Activated T-cell treated with anti-CD3 and anti-CD28 coated beads for 1 hour (primary cell): ENCODE data around the gene AHRR.

Experiments used
- DNase-seq: peaks from one replicate; pipeline ENCODE4 v3.0.0-alpha.2; 2020; ENCODE audit warnings: low read depth

AHRR gene

GRCh38 chr5:321726-322251, 275 bp downstream of the AHRR start:
- no peak for DNase-seq

DNA sequence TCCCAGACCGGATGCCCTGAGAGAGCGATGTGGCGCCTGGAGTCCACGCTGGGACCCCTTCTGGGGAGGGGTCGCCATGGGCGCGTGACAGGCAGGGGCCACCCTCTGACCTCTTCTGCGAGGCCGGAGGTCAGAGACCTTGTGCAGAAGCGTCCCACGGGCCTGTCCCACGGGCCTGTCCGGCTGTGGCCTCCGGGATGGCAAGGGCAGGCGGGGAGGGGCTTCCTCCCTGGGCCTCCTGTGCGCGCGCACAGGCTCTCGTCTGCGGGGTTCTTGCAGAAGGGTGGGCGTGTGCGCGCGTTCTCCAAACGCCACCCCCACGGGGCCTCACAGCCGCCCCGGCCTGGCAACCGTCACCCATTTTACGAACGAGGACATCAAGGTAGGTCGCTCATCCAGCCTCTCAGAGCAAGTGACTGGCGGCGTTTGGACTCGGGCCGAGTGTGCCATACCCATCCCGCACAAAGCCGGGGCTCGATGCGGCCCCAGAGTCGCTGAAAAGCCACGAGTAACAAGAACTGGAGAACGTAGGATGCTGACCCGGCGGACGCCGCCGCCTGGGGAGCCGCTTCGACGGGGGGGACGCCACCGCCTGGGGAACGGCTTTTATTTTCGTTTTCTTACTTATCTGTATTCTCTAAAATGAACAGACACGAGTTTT, 897 bp downstream of the AHRR start:
- no peak for DNase-seq

DNA sequence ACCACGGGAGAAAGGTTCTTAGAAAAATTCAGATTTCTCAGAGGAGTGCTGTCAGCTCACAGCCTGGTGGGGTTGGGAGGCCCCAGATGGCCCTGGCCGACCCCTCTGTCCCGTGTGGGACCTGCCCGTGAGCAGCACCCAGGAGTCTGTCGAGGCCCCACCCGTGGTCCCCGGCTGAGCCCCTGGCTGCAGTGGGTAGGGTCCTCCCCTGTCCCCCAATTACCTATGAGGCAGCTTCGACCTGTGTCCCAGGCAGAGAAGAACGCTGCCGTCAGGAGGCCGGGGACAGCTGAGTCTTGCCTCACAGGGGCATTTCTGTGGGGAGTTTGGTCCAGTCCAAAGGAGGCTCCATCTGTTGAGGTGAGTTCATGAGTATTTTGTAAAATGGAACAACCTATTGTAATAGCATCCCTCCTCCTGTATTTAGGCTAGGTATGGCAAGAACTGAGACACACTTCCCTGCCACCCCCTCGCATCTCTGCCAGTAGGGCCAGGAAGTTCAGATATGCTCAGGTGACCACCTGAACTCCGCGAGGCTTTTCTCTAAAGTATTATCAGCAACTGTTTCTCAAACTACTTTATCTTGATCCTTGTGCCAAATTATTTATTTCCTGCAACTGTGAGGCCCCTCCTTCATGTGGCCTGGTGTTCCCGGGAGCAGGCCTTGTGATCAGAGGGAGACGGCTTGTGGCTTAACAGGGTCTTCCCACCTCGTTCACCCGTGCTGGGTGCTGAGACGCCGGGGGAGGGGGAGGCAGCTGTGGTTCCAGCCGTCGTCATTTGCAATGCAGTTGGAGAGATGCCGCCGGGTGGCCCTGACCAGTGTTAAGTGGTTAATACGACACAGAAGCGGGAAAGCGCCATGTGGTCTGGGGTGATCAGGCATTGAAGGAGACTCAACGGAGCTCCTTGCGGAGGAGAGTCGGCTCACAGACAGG, 1.7 kb downstream of the AHRR start:
- no peak for DNase-seq

GRCh38 chr5:324736-325612, 3.5 kb downstream of the AHRR start:
- no peak for DNase-seq

DNA sequence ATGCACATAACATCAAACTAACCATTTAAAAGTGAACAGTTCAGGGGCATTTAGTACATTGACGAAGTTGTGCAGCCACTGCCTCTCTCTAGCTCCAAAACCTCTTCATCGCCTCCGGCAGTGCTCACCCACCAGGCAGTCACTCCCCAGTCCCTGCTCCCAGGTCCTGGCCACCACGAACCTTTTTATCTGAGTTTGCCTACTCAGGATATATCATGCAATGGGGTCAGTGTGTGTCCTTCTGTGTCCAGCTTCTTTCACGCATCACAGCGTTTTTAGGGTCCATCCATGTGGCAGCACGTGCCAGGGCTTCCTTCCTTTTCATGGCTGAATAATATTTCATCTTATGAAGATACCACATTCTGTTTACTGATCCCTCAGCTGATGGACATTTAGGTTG, 4.6 kb downstream of the AHRR start:
- no peak for DNase-seq

- DNase-seq: no peak
These were observed 7.7 kb downstream of the AHRR start for GRCh38 chr5:329121-329735.

- no peak for DNase-seq
These were observed 8.3 kb downstream of the AHRR start for GRCh38 chr5:329768-330167.

DNA sequence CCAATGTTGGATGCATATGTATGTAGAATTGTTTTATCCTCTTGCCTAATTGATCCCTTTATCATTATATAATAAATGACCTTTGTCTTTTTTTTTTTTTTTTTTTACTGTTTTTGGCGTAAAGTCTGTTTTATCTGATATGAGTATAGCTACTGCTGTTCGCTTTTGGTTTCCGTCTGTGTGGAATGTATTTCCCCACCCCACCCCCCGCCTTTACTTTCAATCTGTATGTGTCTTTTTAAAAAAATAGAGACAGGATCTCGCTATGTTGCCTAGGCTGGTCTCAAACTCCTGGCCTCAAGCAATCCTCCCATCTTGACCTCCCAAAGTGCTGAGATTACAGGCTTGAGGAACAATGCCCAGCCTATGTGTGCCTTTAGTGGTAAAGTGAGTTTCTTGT, 11.3 kb downstream of the AHRR start:
- no peak for DNase-seq

- no peak for DNase-seq
These were observed 12.4 kb downstream of the AHRR start for GRCh38 chr5:333945-334344.

GRCh38 chr5:334903-335739, 13.6 kb downstream of the AHRR start:
- DNase-seq: no peak

DNA sequence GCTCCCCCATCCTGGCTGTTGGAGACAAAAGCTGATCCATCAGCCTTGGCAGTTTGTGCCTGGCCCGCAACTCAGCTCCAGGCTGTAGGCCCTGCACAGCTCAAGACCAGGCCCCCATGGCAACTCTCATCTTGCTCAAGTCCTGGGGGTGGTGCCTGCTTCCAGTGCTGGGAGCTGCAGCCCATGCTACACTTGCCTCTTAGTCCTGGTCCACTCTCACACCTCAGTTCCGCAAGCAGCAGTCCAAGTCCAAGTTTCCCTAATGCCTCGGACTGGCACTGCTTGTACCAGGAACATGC, 14.2 kb downstream of the AHRR start:
- no peak for DNase-seq

DNA sequence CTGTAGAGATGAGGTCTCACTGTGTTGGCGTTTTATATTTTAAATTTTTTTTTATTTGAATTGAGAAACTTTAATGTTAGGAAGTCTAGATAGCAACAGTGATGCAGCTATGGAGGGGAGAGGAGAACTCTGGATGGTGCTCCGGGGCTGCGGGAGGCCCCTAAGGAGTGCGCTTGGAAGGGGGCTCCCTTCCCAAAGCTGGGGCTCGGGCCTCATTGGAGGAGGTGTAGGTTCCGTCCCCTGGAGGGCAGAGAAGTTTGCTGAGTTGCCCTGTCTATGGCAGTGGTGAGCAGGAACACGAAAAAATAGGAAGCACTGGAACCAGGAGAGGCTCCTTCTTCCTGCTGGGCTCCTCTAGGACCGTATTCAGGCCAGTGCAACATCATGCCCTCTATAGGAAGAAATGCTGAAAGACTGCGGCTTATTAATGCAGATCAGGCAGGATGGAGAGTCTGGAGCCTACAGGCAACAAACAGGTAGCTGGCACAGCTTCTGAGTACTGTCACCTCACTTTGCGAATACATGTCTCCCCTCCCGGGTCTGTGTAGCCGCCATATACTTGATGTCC, 16.1 kb downstream of the AHRR start:
- no peak for DNase-seq

- no peak for DNase-seq
These were observed 21.3 kb downstream of the AHRR start for GRCh38 chr5:342501-343460.

DNA sequence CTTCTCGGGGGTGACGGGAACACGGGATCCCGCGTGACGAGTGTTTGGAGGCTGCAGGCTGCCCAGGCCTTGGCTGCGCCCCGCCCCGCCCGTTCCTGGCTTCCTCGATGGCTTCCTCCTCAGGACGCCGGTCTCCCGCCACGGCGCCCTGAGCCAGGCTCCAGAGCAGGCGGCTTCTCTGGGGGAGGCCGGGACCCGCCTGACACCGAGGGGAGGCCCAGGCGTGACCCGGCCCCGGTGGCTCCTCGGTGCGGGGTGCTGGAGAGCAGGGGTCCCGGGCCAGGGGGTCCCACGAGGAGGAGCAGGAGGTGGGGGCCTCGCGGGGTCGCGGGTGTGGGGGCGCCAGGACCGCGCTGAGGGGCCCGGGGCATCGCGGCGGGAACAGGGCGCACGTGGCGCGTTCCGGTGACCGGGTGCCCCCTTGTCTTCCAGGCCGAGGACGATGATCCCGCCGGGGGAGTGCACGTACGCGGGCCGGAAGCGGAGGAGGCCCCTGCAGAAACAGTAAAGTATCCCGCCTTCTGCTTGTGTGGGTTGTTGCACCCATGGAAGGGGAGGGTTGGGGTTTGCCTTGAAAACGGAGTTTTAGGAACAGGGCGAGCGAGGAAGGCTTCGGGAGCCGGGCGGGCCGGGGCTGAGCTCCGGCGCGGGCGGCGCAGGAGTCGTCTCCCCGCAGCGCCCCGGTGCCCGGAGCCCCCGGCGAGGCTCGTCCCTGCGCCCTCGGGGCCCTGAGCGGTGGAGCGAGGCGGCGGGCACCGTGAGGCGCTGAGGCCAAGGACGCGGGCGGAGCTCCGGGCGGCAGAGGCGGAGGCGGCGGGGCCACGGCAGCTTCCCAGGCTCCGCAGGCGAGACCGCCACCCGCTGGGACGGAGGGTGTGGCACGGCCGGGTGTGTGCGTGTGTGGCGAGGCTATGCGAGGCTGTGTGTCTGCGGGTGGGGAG, 22.2 kb downstream of the AHRR start:
- peak; percentile 23 for DNase-seq

DNA sequence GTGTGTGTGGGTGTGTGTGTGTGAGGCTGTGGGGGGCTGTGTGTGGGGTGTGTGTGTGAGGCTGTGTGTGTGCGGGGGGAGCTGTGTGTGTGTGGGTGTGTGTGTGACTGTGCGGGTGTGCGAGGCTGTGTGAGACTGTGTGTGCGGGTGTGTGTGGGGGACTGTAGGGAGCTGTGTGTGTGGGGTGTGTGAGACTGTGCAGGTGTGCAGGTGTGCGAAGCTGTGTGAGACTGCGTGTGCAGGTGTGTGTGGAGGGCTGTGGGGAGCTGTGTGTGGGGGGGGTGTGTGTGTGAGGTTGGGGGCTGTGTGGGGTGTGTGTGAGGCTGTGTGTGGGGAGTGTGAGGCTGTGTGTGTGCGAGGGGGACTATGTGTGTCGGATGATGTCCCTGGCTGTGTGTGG, 23.2 kb downstream of the AHRR start:
- no peak for DNase-seq

DNA sequence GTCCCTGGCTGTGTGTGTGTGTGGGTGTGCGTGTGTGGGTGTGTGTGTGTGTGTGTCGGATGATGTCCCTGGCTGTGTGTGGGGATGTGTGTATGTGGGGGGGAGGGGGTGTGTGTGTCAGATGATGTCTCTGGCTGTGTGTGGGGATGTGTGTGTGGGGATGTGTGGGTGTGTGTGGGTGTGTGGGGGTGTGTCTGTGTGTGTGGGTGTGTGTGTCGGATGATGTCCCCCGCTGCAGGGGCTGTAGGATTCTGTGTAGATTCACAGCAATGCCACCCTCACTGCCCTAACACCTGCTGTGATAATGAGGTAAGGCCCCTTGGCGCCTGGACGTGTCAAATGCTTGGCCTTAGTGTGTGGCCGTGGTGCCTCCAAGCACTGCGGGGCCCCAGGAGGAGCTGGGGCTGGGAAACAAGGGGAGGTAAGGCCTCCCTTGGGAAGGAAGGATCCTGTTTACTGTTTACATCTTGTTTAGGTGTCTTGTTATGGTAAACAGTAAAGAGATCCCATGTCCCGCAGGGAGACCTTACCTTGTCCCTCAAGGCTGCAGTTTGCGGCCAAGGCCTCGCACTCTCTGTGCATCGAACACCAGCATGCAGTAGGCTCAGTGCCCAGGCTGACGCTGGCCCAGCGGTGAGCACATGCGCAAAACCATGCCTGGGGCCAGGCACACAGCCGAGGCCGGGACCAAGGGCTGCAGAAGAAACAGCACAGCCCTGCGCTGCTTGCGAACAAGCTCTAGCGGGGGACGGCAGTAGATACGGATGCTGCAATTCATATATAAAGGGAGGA, 24.1 kb downstream of the AHRR start:
- DNase-seq: no peak

- DNase-seq: no peak
These were observed 24.9 kb downstream of the AHRR start for GRCh38 chr5:346229-346935.
